Nephron progenitor cell (in vitro differentiated cells): ENCODE measurements around the gene ANKRD2.

Experiments
- DNase-seq: peaks from one replicate; pipeline ENCODE4 v3.0.0; 2021
- H3K27ac Mint-ChIP-seq: 2 replicates; pipeline ENCODE4 v1.8.0; 2021; ENCODE audit warnings: mild to moderate bottlenecking, moderate library complexity, mixed read lengths
- H3K27me3 Mint-ChIP-seq: 2 replicates; pipeline ENCODE4 v1.8.0; 2021; ENCODE audit warnings: mild to moderate bottlenecking, low read depth, mixed read lengths; ENCODE audit not compliant: poor library complexity
- H3K36me3 Mint-ChIP-seq: 2 replicates; pipeline ENCODE4 v1.8.0; 2021; ENCODE audit warnings: low read depth, mixed read lengths
- H3K4me1 Mint-ChIP-seq: 2 replicates; pipeline ENCODE4 v1.8.0; 2021; ENCODE audit warnings: mixed read lengths
- H3K4me3 Mint-ChIP-seq: 2 replicates; pipeline ENCODE4 v1.8.0; 2021; ENCODE audit warnings: mild to moderate bottlenecking, moderate library complexity, mixed read lengths
- H3K9me3 Mint-ChIP-seq: 2 replicates; pipeline ENCODE4 v1.8.0; 2021; ENCODE audit warnings: mild to moderate bottlenecking, moderate library complexity, mixed read lengths
- TF ChIP-seq, protein P1 (sequence below): fragments of 200-600 bp; sonication (generic); IDR thresholded peaks from 2 replicates; pipeline ENCODE4 v1.5.0; 2021; ENCODE audit warnings: antibody characterized with exemption

Gene ANKRD2

DNA sequence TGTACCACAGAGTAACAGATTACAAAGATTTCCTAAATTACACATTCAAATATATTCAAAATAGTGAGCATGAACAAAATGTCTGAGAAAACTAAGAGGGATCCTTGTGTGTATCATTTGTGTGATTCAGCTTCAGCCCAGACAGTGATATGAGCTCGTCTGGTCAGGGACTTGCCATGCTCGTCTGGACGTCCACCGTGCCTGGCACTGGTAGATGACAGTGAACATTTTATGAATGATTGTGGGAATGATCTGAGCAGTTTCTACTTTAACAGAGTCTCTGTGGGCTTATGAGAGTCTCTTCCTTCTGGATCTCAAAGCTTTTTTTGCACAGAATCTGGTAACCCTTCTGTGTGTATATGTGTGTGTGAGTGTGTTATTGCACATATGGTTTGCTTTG, 34.2 kb upstream of the ANKRD2 start:
- Mint-ChIP-seq H3K27ac (peak overlapping the region; percentile 82), H3K36me3 (no peaks in the 10 kb centered on the region), H3K4me3 (no peak overlapping the region), H3K9me3 (no peaks in the 10 kb centered on the region), H3K4me1 (peaks cover 73% of the 10 kb centered on the region), H3K27me3 (peaks cover 3% of the 10 kb centered on the region)
- TF ChIP-seq, protein P1, sequence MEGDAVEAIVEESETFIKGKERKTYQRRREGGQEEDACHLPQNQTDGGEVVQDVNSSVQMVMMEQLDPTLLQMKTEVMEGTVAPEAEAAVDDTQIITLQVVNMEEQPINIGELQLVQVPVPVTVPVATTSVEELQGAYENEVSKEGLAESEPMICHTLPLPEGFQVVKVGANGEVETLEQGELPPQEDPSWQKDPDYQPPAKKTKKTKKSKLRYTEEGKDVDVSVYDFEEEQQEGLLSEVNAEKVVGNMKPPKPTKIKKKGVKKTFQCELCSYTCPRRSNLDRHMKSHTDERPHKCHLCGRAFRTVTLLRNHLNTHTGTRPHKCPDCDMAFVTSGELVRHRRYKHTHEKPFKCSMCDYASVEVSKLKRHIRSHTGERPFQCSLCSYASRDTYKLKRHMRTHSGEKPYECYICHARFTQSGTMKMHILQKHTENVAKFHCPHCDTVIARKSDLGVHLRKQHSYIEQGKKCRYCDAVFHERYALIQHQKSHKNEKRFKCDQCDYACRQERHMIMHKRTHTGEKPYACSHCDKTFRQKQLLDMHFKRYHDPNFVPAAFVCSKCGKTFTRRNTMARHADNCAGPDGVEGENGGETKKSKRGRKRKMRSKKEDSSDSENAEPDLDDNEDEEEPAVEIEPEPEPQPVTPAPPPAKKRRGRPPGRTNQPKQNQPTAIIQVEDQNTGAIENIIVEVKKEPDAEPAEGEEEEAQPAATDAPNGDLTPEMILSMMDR, result no peak
- DNase-seq, result no peak

DNA sequence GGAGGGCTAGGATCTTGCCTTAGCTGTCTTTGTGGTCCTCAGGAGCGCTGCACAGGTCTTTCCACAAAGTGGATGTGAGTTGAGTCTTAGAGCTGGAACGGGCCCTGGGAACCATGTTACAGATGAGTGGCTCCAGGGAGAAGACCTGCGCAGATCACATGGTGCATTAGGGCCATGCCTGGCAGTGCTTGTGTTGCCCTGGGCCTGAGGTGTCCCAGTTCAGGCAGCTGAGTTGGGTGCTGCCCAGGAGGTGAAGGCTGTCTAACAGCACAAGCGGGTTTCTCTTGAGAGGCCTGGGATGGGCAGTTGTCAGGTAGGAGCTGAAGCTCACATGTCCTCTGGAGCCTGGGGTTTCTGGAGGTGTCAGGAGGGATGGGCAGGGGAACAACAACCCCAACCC, 33.7 kb upstream of the ANKRD2 start:
- Mint-ChIP-seq H3K4me1 (peaks cover 76% of the 10 kb centered on the region), H3K4me3 (no peak overlapping the region), H3K27me3 (peaks cover 3% of the 10 kb centered on the region), H3K9me3 (no peaks in the 10 kb centered on the region), H3K27ac (peak overlapping the region; percentile 82), H3K36me3 (no peaks in the 10 kb centered on the region)
- TF ChIP-seq, protein P1, result no peak
- no peak for DNase-seq

DNA sequence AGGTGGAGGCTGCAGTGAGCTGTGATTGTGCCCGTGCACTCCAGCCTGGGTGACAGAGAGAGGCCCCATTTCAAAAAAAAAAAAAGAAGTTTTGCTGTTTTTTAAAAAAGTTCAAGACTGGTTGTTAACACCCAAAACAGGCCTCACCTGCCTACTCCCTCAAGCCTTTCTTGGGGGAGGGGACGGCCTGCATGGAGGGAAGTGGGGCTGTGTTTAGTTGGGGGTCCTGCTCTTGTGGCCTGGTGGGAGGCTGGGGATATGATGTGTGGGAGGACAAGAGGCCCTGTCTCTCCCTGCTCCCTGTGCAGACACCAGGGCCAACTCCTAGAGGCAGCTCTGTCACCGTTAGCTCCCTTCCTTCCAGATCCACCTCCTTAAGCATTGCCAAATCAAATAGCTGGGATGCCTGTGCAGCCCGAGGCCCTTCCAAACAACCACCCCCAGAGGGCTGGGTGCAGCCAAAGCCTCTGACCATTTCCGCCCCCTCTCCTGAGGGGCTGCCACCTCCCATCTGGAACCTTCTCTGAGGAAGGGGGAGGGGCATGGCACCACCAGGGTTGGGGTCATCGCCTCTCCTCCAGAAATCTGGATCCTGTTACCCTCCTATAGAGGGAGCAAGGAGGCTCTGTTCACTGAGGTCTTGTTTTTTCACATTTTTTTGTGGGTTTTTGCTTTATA, 32.9 kb upstream of the ANKRD2 start:
- TF ChIP-seq, protein P1, result no peak
- H3K36me3 Mint-ChIP-seq, result no peaks in the 10 kb centered on the region
- H3K27ac Mint-ChIP-seq, result peak overlapping the region; percentile 91
- peak; percentile 45 for DNase-seq
- peaks cover under 1% of the 10 kb centered on the region for H3K27me3 Mint-ChIP-seq
- H3K4me3 Mint-ChIP-seq, result peak overlapping the region; percentile 16
- H3K4me1 Mint-ChIP-seq, result peaks cover 77% of the 10 kb centered on the region
- H3K9me3 Mint-ChIP-seq, result no peaks in the 10 kb centered on the region

DNA sequence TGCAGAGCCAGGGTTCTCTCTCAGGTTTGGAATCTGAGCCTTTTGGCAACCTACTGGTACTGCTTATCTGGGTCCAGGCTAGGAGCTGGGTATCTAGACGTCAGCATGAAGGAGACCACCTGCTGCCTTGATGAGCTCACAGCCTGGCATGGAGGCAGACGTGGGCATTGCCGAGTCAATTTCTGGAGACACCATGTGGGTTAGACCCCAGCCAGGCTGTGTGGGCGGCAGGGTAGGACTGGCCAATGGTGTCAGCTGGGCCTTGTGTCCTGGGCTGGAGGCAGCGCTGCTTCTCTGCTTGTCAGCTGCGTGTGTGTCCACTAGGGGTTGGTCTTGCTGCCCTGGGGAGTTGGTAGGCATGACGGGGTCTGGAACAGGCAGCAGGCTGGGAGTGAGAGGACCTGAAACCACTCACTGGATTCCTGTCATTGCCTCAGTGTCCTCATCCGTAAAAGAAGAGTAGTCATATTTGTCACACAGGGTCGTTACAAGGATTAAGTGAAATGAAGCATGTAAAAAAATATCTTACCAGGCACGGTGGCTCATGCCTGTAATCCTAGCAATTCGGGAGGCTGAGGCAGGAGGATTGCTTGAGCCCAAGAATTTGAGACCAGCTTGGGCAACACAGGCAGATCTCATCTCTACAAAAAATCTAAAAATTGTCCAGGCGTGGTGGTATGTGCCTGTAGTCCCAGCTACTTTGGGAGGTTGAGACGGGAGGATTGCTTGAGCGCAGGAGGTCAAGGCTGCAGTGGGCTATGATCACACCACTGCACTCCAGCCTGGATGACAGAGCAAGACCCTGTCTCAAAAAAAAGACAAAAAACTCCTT, 31.7 kb upstream of the ANKRD2 start:
- Mint-ChIP-seq H3K4me3 (no peak overlapping the region), H3K27me3 (peaks cover 5% of the 10 kb centered on the region), H3K27ac (no peak overlapping the region), H3K36me3 (no peaks in the 10 kb centered on the region), H3K9me3 (no peaks in the 10 kb centered on the region), H3K4me1 (peaks cover 82% of the 10 kb centered on the region)
- no peak for DNase-seq
- TF ChIP-seq, protein P1, result no peak

DNA sequence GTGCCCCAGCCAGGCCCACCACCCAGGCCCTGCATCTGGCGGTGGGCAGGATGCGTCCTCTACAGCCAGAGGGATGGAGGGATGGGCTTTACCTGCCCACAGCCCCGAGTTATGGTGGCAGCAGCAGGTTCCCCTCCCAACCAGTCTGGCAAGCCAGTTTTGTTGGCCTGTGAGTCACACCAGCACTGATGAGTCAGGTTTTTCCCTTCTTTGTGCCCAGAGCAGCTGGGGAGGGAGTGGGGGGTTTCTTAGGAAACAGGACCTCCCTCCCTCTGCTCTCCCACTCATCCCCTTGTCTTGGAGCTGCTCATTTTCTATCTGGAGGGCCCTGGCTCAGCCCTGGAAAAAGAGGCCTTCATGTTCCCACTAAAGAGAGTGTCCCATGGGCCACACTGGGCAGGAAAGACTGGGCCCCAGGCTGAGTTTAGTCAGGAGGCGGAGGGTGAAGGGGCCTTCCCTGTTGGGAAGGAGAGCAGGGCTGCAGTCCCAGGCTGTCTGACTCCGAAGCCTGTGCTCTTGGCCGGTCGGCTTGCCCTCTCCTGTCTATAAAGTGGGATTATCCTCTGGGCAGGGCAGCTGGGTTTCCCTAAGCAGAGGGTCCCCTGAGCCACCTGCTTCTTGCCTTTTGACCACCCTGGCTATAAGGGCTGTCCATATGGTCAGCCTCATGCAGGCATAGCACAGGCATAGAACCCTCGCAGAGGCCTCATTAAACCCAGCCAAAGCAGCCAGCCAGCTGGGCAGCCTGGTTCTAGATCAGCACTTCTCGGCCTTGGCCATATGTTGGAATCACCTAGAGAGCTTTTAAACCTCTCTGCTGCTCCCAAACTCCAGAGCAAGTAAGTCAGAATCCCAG, 30.2 kb upstream of the ANKRD2 start:
- DNase-seq, result no peak
- H3K36me3 Mint-ChIP-seq, result no peaks in the 10 kb centered on the region
- peak overlapping the region; percentile 54 for H3K4me3 Mint-ChIP-seq
- peaks cover 83% of the 10 kb centered on the region for H3K4me1 Mint-ChIP-seq
- no peaks in the 10 kb centered on the region for H3K9me3 Mint-ChIP-seq
- H3K27ac Mint-ChIP-seq, result peak overlapping the region; percentile 96
- H3K27me3 Mint-ChIP-seq, result peaks cover 5% of the 10 kb centered on the region
- TF ChIP-seq, protein P1, result no peak
